ENCODE measurements around the gene CYP2C19.

Gene CYP2C19

GRCh38 chr10:94858005-94858404 is 95.5 kb downstream of the CYP2C19 start:
- Histone ChIP-seq H3K4me1 (ENCODE audit: insufficient read depth, poor library complexity, severe bottlenecking) (no peaks in the 10 kb centered on the region), H3K4me3 (ENCODE audit: severe bottlenecking) (no peak overlapping the region), H3K27me3 (ENCODE audit: insufficient read depth, poor library complexity, severe bottlenecking) (no peaks in the 10 kb centered on the region), H3K36me3 (ENCODE audit: low read depth) (no peaks in the 10 kb centered on the region), H3K9me3 (ENCODE audit: severe bottlenecking) (no peaks in the 10 kb centered on the region), H3K27ac (ENCODE audit: poor library complexity, severe bottlenecking) (no peak overlapping the region)
- DNase-seq (ENCODE audit: low spot score) (no peak), ATAC-seq (ENCODE audit: low read depth) (no peak)
- TF ChIP-seq, protein P1, sequence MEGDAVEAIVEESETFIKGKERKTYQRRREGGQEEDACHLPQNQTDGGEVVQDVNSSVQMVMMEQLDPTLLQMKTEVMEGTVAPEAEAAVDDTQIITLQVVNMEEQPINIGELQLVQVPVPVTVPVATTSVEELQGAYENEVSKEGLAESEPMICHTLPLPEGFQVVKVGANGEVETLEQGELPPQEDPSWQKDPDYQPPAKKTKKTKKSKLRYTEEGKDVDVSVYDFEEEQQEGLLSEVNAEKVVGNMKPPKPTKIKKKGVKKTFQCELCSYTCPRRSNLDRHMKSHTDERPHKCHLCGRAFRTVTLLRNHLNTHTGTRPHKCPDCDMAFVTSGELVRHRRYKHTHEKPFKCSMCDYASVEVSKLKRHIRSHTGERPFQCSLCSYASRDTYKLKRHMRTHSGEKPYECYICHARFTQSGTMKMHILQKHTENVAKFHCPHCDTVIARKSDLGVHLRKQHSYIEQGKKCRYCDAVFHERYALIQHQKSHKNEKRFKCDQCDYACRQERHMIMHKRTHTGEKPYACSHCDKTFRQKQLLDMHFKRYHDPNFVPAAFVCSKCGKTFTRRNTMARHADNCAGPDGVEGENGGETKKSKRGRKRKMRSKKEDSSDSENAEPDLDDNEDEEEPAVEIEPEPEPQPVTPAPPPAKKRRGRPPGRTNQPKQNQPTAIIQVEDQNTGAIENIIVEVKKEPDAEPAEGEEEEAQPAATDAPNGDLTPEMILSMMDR (IDR thresholded peaks at IDR 0.05; ENCODE audit: poor library complexity, severe bottlenecking): no peak

- TF ChIP-seq, protein P1 (IDR thresholded peaks at IDR 0.05; ENCODE audit: poor library complexity, severe bottlenecking): no peak
- H3K4me3 ChIP-seq (ENCODE audit: severe bottlenecking): no peak overlapping the region
- ATAC-seq (ENCODE audit: low read depth): no peak
- no peak overlapping the region for H3K27ac ChIP-seq (ENCODE audit: poor library complexity, severe bottlenecking)
- no peaks in the 10 kb centered on the region for H3K9me3 ChIP-seq (ENCODE audit: severe bottlenecking)
- DNase-seq (ENCODE audit: low spot score): no peak
- H3K4me1 ChIP-seq (ENCODE audit: insufficient read depth, poor library complexity, severe bottlenecking): no peaks in the 10 kb centered on the region
- no peaks in the 10 kb centered on the region for H3K36me3 ChIP-seq (ENCODE audit: low read depth)
- H3K27me3 ChIP-seq (ENCODE audit: insufficient read depth, poor library complexity, severe bottlenecking): no peaks in the 10 kb centered on the region
Measured at GRCh38 chr10:94859086-94859485, 96.6 kb downstream of the CYP2C19 start.

GRCh38 chr10:94878649-94879048 is 116.2 kb downstream of the CYP2C19 start:
- Histone ChIP-seq H3K27ac (ENCODE audit: poor library complexity, severe bottlenecking) (no peak overlapping the region), H3K4me3 (ENCODE audit: severe bottlenecking) (no peak overlapping the region), H3K9me3 (ENCODE audit: severe bottlenecking) (no peaks in the 10 kb centered on the region), H3K27me3 (ENCODE audit: insufficient read depth, poor library complexity, severe bottlenecking) (no peaks in the 10 kb centered on the region), H3K4me1 (ENCODE audit: insufficient read depth, poor library complexity, severe bottlenecking) (no peaks in the 10 kb centered on the region), H3K36me3 (ENCODE audit: low read depth) (no peaks in the 10 kb centered on the region)
- ATAC-seq (ENCODE audit: low read depth): no peak
- DNase-seq (ENCODE audit: low spot score): no peak
- TF ChIP-seq, protein P1 (IDR thresholded peaks at IDR 0.05; ENCODE audit: poor library complexity, severe bottlenecking): no peak

DNA sequence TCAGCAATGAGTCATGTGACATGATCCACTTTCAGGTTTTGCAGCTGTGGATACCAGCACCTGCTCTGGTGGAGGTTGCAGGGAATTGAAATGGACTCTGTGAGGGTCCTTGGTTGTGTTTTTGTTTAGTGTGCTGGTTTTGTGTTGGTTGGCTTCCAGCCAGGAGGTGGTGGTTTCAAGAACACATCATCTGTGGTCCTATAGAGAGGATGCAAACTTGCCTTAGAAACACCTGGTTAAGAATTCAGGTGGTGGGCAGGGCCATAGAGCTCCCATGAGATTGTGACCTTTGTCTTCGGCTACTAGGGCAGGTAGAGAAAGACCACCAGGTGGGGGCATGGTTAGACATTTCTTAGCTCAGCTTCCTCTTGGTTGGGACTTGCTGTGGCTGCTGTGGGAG is 116.7 kb downstream of the CYP2C19 start:
- Histone ChIP-seq H3K27me3 (ENCODE audit: insufficient read depth, poor library complexity, severe bottlenecking) (no peaks in the 10 kb centered on the region), H3K9me3 (ENCODE audit: severe bottlenecking) (no peaks in the 10 kb centered on the region), H3K4me3 (ENCODE audit: severe bottlenecking) (no peak overlapping the region), H3K36me3 (ENCODE audit: low read depth) (no peaks in the 10 kb centered on the region), H3K4me1 (ENCODE audit: insufficient read depth, poor library complexity, severe bottlenecking) (no peaks in the 10 kb centered on the region), H3K27ac (ENCODE audit: poor library complexity, severe bottlenecking) (no peak overlapping the region)
- DNase-seq (ENCODE audit: low spot score): no peak
- TF ChIP-seq, protein P1 (IDR thresholded peaks at IDR 0.05; ENCODE audit: poor library complexity, severe bottlenecking): no peak
- ATAC-seq (ENCODE audit: low read depth): no peak

DNA sequence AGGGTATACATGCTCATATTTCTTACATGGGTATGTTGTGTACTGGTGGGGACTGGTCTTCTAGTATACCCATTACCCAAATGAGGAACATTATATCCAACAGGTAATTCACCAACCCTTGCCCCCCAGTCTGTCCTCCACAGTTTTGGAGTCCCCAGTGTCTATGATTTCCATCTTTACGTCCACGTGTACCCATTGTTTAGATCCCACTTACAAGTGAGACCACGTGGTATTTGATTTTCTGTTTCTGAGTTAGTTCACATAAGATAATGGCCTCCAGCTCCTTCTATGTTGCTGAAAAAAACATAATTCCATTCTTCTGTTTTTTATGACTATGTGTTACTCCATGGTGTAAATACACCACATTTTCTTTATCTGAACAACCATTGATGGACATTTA is 126.6 kb downstream of the CYP2C19 start:
- Histone ChIP-seq H3K27ac (ENCODE audit: poor library complexity, severe bottlenecking) (no peak overlapping the region), H3K36me3 (ENCODE audit: low read depth) (no peaks in the 10 kb centered on the region), H3K27me3 (ENCODE audit: insufficient read depth, poor library complexity, severe bottlenecking) (no peaks in the 10 kb centered on the region), H3K4me3 (ENCODE audit: severe bottlenecking) (no peak overlapping the region), H3K4me1 (ENCODE audit: insufficient read depth, poor library complexity, severe bottlenecking) (no peaks in the 10 kb centered on the region), H3K9me3 (ENCODE audit: severe bottlenecking) (no peaks in the 10 kb centered on the region)
- no peak for ATAC-seq (ENCODE audit: low read depth)
- no peak for DNase-seq (ENCODE audit: low spot score)
- TF ChIP-seq, protein P1 (IDR thresholded peaks at IDR 0.05; ENCODE audit: poor library complexity, severe bottlenecking): no peak

All from RWPE2 (cell line).